IPS DF 6.9 (cell line): ENCODE results near the gene HERC5.
"Not testable (repeated sequence)": the region's sequence is repeated elsewhere in the genome, so short reads cannot be mapped to it uniquely, and the experiment has no call there.

ENCODE experiments used
- DNase-seq: peaks from one replicate; pipeline ENCODE4 v3.0.0-alpha.2; 2013; ENCODE audit warnings: low read depth, low spot score
- H3K27ac ChIP-seq: one replicate; pipeline ENCODE4 v1.5.1; 2013; ENCODE audit warnings: low read length, control low read depth
- H3K27me3 ChIP-seq: 2 replicates; pipeline ENCODE4 v1.6.1; 2013; ENCODE audit warnings: mild to moderate bottlenecking, low read length; ENCODE audit not compliant: control insufficient read depth, insufficient read depth
- H3K36me3 ChIP-seq: 2 replicates; pipeline ENCODE4 v1.6.1; 2013; ENCODE audit warnings: low read length; ENCODE audit not compliant: control insufficient read depth, insufficient read depth
- H3K4me1 ChIP-seq: 2 replicates; pipeline ENCODE4 v1.6.1; 2013; ENCODE audit warnings: low read length; ENCODE audit not compliant: control insufficient read depth, insufficient read depth
- H3K4me3 ChIP-seq: 2 replicates; pipeline ENCODE4 v1.5.1; 2013; ENCODE audit warnings: mild to moderate bottlenecking, low read length
- H3K9me3 ChIP-seq: 2 replicates; pipeline ENCODE4 v1.6.1; 2013; ENCODE audit warnings: low read length, inconsistent platforms; ENCODE audit not compliant: control insufficient read depth, insufficient read depth
- WGBS: extraction: QIAGEN DNeasy Blood & Tissue Kit; methylation state at CpG from one replicate; pipeline ENCODE4 v1.1.7; 2013; ENCODE audit warnings: mixed read lengths, missing lambda C conversion rate; ENCODE audit not compliant: insufficient read length, insufficient coverage; 5-methylcytosine and 5-hydroxymethylcytosine counted together

Gene HERC5

DNA sequence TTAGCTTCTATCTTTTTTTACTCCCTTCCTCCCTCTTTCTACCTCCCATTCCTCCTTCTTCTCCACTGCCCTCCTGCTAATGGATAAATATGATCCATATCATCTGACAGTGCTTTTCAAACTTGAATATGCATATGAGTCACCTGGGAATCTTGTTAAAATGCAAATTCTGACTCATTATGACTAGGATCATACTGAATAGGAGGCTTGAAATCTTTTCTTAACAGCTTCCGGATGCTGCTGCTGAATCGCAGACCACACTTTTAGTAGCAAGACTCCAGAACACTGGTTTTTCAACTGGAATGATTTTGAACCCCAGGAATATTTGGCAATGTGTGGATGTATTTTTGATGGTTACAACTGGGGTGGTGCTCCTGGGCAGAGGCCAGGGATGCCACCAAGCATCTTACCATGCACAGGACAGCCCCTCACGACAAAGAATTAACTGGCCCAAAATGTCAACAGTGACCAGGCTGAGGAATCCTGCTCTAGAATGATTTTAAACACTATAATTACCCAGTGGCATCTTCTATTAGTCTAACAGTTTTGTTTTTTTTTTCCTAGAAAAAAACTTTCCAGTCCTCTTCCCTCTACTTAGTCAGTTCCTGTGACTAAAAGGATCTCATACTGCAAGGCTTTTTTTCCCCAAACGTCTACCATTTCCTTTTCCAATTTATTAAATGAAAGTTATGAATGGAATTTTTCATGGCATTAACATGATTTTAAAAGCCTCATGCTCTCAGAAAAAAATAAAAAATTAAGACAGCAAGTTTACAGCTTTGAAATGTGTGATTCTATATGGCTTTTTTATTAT lies 77.2 kb downstream of the HERC5 start:
- H3K27me3 ChIP-seq, result no peaks in the 10 kb centered on the region
- no peak overlapping the region for H3K4me3 ChIP-seq
- H3K4me1 ChIP-seq, result no peaks in the 10 kb centered on the region; the same call in 1 of the 2 replicates
- no peaks in the 10 kb centered on the region for H3K9me3 ChIP-seq
- H3K36me3 ChIP-seq, result no peaks in the 10 kb centered on the region
- no peak overlapping the region for H3K27ac ChIP-seq
- no CpG with 5 or more reads among the region's 4 CpGs for WGBS
- DNase-seq, result no peak

- no peak overlapping the region for H3K27ac ChIP-seq
- H3K4me3 ChIP-seq, result no peak overlapping the region
- H3K27me3 ChIP-seq, result no peaks in the 10 kb centered on the region
- no peaks in the 10 kb centered on the region; the same call in 1 of the 2 replicates for H3K4me1 ChIP-seq
- H3K9me3 ChIP-seq, result no peaks in the 10 kb centered on the region
- H3K36me3 ChIP-seq, result no peaks in the 10 kb centered on the region
- DNase-seq, result no peak
- no CpG with 5 or more reads among the region's 2 CpGs for WGBS
Observed at GRCh38 chr4:88535090-88535755, 78.3 kb downstream of the HERC5 start.

DNA sequence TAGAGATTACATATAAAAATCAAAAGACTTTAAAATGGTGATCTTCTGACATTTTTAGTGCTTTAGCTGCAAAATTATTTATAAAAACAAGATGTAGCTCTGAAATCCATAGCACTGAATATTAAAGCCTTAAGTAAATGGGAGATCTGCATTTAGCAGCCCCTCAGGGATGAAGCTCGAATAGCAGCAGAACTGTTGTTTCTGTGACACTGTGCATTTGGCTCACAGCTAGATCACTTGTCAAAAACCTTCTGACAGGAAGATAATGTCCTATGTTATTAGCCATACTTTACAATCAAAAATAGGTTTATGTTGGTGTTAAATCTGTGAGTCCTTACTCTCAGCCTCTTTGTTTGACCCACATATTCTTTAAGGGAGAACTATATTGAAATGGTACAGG lies 80.8 kb downstream of the HERC5 start:
- no peak for DNase-seq
- no CpG with 5 or more reads among the region's 1 CpG for WGBS
- Histone ChIP-seq H3K27ac (no peak overlapping the region), H3K27me3 (no peaks in the 10 kb centered on the region), H3K9me3 (no peaks in the 10 kb centered on the region), H3K4me1 (no peaks in the 10 kb centered on the region; the same call in 1 of the 2 replicates), H3K36me3 (no peaks in the 10 kb centered on the region), H3K4me3 (no peak overlapping the region)

- H3K27me3 ChIP-seq, H3K36me3 ChIP-seq, H3K4me3 ChIP-seq, DNase-seq, H3K4me1 ChIP-seq, H3K27ac ChIP-seq, H3K9me3 ChIP-seq: not testable (repeated sequence)
- WGBS, result no CpG with 5 or more reads among the region's 9 CpGs
Observed at GRCh38 chr4:88539322-88540068, 82.6 kb downstream of the HERC5 start.

DNA sequence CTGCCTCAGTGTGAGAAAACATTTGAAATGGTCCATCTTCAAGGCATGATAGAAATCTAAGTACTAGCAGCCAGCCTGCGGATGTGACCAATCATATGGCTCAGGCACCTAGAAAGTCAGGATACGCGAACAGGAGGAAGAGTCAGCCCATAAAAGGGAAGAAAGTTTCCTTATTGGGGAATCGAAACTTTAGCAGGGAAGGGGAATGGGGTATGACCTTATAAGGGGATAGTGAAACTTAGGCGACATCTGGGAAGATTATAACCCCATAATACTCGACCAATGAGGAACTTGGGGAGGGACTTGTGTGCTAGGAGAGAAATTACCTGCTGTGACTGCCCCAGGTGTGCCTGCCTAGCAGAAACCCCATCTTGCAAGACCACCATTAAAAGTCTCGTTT lies 92.9 kb downstream of the HERC5 start:
- no peaks in the 10 kb centered on the region for H3K9me3 ChIP-seq
- no peak overlapping the region for H3K27ac ChIP-seq
- no peaks in the 10 kb centered on the region for H3K27me3 ChIP-seq
- H3K4me3 ChIP-seq, result no peak overlapping the region
- WGBS, result no CpG with 5 or more reads among the region's 7 CpGs
- no peak for DNase-seq
- no peaks in the 10 kb centered on the region for H3K4me1 ChIP-seq
- H3K36me3 ChIP-seq, result no peaks in the 10 kb centered on the region
